ENCODE results near the gene KPNA2.

GRCh38 chr17:68054296-68054900 lies 18.9 kb downstream of the KPNA2 start:
- no peak for TF ChIP-seq CTCF (optimal IDR thresholded peaks at IDR 0.05 in 1 of 3, IDR thresholded peaks at IDR 0.05 in 1 of 3, conservative IDR thresholded peaks at IDR 0.05 in 1 of 3; ENCODE audit: extremely low read depth in 1 of 3, insufficient read depth in 2 of 3, low read length in 3 of 3)
- no peak for TF ChIP-seq EZH2 (IDR thresholded peaks at IDR 0.05; ENCODE audit: low read length)

All from keratinocyte (primary cell).